Endothelial cell (in vitro differentiated cells): ENCODE results near the gene ZNF14. TPM values are rescaled to one million over a fixed set of nuclear protein-coding genes. Genes with fewer than 3 reads are reported as not detected.

Source experiments
- DNase-seq: peaks from one replicate; pipeline ENCODE4 v3.0.0; 2021; ENCODE audit warnings: low spot score
- H3K27ac Mint-ChIP-seq: one replicate; pipeline ENCODE4 v1.8.0; 2021; ENCODE audit warnings: mixed read lengths, inconsistent platforms; ENCODE audit not compliant: unreplicated experiment
- H3K27me3 Mint-ChIP-seq: one replicate; pipeline ENCODE4 v1.8.0; 2021; ENCODE audit warnings: mild to moderate bottlenecking, moderate library complexity, mixed read lengths, inconsistent platforms; ENCODE audit not compliant: unreplicated experiment
- H3K36me3 Mint-ChIP-seq: one replicate; pipeline ENCODE4 v1.8.0; 2021; ENCODE audit warnings: mild to moderate bottlenecking, low read depth, mixed read lengths, inconsistent platforms; ENCODE audit not compliant: unreplicated experiment
- H3K4me1 Mint-ChIP-seq: one replicate; pipeline ENCODE4 v1.8.0; 2021; ENCODE audit warnings: mild to moderate bottlenecking, mixed read lengths, inconsistent platforms; ENCODE audit not compliant: unreplicated experiment
- H3K4me3 Mint-ChIP-seq: one replicate; pipeline ENCODE4 v1.8.0; 2021; ENCODE audit warnings: mild to moderate bottlenecking, mixed read lengths, inconsistent platforms; ENCODE audit not compliant: unreplicated experiment
- H3K9me3 Mint-ChIP-seq: one replicate; pipeline ENCODE4 v1.8.0; 2021; ENCODE audit warnings: mixed read lengths, inconsistent platforms; ENCODE audit not compliant: unreplicated experiment
- total RNA-seq: library from RNA; stranded (reverse); fragmentation: NEBNext Ultra II Directional; extraction: Animal tissue kit (Norgen Biotek cat#: 25700); gene quantifications from one replicate; pipeline ENCODE4 v1.2.1, GENCODE V29; 2021; ENCODE audit not compliant: unreplicated experiment
- TF ChIP-seq, protein P1 (sequence below): fragments of 200-600 bp; sonication (generic); IDR thresholded peaks from one replicate; pipeline ENCODE4 v1.5.0; 2021; ENCODE audit warnings: antibody characterized with exemption; ENCODE audit not compliant: unreplicated experiment

ZNF14 gene
- total RNA-seq, 1 donor from 2014 or later = 6.8 TPM

DNA sequence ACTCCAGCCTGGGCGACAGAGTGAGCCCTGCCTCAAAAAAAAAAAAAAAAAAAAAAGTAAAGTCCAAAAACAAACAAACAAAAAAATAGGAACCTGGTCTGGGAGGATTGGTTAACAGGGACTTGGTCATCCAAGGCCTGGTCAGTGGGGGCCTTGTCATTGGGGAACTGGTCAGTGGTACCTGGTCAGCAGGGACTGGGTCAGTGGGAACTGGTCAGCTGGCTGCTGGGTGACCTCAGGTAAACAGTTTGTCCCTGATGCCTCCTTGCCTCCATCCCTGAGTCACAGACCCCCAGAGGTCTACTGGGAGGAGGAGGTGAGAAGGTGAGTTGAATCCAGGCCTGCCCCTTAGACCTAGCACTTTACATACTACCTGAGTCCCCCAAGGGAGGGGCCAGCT lies 5.7 kb upstream of the ZNF14 start:
- no peak overlapping the region for H3K27ac Mint-ChIP-seq
- H3K36me3 Mint-ChIP-seq = no peaks in the 10 kb centered on the region
- H3K4me1 Mint-ChIP-seq = no peaks in the 10 kb centered on the region
- H3K4me3 Mint-ChIP-seq = no peak overlapping the region
- H3K9me3 Mint-ChIP-seq = no peaks in the 10 kb centered on the region
- TF ChIP-seq, protein P1, sequence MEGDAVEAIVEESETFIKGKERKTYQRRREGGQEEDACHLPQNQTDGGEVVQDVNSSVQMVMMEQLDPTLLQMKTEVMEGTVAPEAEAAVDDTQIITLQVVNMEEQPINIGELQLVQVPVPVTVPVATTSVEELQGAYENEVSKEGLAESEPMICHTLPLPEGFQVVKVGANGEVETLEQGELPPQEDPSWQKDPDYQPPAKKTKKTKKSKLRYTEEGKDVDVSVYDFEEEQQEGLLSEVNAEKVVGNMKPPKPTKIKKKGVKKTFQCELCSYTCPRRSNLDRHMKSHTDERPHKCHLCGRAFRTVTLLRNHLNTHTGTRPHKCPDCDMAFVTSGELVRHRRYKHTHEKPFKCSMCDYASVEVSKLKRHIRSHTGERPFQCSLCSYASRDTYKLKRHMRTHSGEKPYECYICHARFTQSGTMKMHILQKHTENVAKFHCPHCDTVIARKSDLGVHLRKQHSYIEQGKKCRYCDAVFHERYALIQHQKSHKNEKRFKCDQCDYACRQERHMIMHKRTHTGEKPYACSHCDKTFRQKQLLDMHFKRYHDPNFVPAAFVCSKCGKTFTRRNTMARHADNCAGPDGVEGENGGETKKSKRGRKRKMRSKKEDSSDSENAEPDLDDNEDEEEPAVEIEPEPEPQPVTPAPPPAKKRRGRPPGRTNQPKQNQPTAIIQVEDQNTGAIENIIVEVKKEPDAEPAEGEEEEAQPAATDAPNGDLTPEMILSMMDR = no peak
- peaks cover 2% of the 10 kb centered on the region for H3K27me3 Mint-ChIP-seq
- DNase-seq = no peak

- DNase-seq = no peak
- H3K36me3 Mint-ChIP-seq = peaks cover 4% of the 10 kb centered on the region
- peaks cover 2% of the 10 kb centered on the region for H3K27me3 Mint-ChIP-seq
- no peak overlapping the region for H3K27ac Mint-ChIP-seq
- H3K9me3 Mint-ChIP-seq = peaks cover 5% of the 10 kb centered on the region
- no peak overlapping the region for H3K4me3 Mint-ChIP-seq
- TF ChIP-seq, protein P1 = no peak
- H3K4me1 Mint-ChIP-seq = peaks cover 3% of the 10 kb centered on the region
These were observed 4.8 kb upstream of the ZNF14 start for GRCh38 chr19:19737559-19738332.

GRCh38 chr19:19721896-19722295 lies 11.0 kb downstream of the ZNF14 start:
- no peak overlapping the region for H3K27ac Mint-ChIP-seq
- no peaks in the 10 kb centered on the region for H3K4me1 Mint-ChIP-seq
- H3K36me3 Mint-ChIP-seq = peaks cover 52% of the 10 kb centered on the region
- H3K9me3 Mint-ChIP-seq = peaks cover 15% of the 10 kb centered on the region
- TF ChIP-seq, protein P1 = no peak
- DNase-seq = no peak
- peak overlapping the region; percentile 56 for H3K4me3 Mint-ChIP-seq
- peaks cover 3% of the 10 kb centered on the region for H3K27me3 Mint-ChIP-seq

GRCh38 chr19:19719798-19720197 lies 13.1 kb downstream of the ZNF14 start:
- H3K36me3 Mint-ChIP-seq = peaks cover 72% of the 10 kb centered on the region
- H3K27me3 Mint-ChIP-seq = peaks cover 3% of the 10 kb centered on the region
- no peak overlapping the region for H3K27ac Mint-ChIP-seq
- peaks cover 21% of the 10 kb centered on the region for H3K9me3 Mint-ChIP-seq
- no peak for DNase-seq
- TF ChIP-seq, protein P1 = no peak
- H3K4me3 Mint-ChIP-seq = peak overlapping the region; percentile 16
- H3K4me1 Mint-ChIP-seq = no peaks in the 10 kb centered on the region
